GM21423 (cell line): ENCODE measurements around the gene SNAI1.
A peak's percentile ranks its signal among the peaks of the same experiment; 100 is the strongest.
"Not testable (repeated sequence)": the region's sequence is repeated elsewhere in the genome, so short reads cannot be mapped to it uniquely, and the experiment has no call there.

Source experiments
- ATAC-seq: cut with Tn5 transposase; IDR thresholded peaks from one replicate; pipeline ENCODE4 v1.9.1; 2021; ENCODE audit warnings: mild to moderate bottlenecking, moderate library complexity; ENCODE audit not compliant: unreplicated experiment

Gene SNAI1

DNA sequence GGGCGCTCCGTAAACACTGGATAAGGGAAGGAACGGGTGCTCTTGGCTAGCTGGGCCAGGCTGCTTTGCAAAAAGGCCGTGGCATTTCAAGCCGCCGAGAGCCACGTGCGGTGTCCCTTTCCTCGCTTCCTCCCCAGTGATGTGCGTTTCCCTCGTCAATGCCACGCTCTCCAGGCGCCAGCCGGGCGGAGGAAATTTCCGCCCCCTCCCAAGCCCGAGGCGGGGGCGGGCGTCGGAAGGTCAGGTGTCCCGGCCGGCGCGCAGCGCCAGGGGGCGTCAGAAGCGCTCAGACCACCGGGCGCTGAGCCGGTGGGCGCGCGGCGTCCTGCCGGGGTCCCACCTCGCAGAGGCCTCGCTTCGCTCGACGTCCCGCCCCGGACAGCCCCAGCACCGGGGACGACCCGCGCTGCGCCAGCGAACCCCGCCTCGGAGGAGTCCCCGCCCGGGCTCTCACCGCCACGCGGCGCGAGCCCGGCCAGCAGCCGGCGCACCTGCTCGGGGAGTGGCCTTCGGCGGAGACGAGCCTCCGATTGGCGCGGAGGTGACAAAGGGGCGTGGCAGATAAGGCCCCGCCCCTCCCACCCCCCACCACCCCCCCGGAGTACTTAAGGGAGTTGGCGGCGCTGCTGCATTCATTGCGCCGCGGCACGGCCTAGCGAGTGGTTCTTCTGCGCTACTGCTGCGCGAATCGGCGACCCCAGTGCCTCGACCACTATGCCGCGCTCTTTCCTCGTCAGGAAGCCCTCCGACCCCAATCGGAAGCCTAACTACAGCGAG, at the start of gene SNAI1:
SNAI1 (plus strand) TSS at position 635 of the 777 bp plus-strand sequence; CDS start at position 715, 80 bp downstream.
- peak; percentile 77 for ATAC-seq

DNA sequence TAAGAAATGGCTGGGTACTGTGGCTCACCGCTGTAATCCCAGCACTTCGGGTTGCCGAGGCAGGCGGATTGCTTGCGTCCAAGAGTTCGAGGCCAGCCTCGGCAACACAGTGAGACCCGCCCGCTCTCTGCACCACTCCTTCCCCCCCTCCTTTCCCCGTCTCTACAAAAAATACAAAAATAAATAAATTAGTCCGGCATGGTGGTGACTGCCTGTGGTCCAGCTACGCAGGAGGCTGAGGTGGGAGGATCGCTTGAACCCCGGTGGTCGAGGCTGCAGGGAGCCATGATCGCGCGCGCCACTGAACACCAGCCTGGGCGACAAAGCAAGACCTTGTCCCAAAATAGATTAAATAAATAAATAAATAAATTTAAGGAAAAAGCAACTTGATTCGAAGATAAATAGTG, 47.0 kb upstream of the SNAI1 start:
- no peak for ATAC-seq

DNA sequence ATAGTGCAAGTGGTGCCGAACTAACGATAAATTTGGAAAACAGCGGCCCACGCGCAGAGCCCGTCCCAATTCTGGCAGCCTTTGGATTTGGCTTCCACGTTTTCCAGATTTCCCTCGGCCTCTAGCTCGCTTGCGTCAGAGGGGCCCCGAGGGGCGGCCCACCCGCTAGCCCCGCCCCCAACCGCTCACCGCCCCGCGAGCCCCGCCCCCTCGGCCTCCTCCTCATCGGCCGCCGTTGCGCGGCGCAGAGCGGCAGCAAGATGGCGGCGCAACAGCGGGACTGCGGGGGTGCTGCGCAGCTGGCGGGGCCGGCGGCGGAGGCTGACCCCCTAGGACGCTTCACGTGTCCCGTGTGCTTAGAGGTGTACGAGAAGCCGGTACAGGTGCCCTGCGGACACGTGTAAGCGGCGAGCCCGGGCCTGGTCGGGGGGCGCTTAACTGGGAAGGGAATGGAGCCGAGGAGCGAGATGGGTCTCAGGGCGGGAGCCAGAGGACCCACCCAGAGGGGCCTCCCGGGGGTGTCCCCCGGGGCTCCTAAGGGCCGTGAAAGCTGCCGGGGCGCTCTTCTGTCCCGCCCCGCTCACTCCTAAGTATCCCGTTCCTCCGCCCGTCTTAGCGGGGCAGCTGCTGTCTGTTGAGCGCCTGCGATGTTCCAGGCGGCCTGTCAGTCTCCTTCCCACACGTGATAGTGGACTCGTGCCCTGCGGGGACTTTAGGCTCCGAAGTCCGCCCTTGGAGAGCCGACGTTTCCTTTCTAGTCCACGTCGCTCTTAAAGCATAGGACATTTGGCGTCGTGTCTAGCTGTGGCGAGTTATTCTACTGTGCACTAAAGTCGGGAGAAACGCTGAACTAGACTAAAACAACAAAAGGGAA, 46.4 kb upstream of the SNAI1 start, which contains the start of gene RNF114:
RNF114 (plus strand) TSS at position 245 of the 874 bp plus-strand sequence; CDS start at position 261, 16 bp downstream.
- ATAC-seq, result peak; percentile 71

DNA sequence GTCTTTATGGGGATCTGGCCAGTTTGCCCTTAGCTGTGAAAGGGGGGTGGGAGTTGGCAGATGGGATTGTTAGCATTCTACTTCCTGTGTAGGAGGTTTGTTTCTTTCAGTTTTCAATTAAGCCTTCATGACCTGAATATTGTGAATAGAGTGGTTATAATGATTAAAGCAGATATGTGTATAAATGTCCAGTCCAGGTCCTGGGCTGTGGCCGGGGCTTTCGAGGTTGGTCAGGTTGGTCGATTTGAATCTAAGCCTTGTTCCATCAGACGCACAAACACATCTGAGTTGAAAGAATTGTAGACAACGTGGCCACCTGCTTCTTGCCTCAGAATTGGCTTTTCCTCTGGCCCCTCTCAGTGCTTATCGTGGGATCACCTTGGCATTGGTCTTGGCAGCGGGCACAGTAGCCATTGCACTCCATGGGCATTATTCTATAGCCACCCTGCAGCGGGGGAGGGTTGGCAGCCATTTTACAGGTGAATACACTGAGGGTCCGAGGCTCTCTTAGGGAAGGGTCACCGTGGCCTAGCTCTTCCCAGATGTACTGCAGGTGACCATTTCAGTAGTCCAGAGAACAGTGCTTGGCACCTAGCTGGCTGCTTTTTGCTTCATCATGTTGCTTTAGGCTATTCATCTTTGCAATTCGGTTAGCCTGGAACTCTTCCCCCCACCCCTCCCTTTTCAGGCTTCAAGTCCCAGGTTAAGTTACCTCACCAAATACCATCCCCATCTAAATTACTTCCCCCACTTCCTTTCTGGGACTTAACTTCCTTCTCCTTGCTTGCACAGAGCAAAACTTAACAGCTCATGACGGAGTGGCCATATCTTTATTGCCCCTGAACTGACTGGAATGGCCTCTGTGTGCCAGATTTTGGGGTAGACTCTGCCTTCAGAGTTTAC, 45.5 kb upstream of the SNAI1 start:
- ATAC-seq, result peak; percentile 6

DNA sequence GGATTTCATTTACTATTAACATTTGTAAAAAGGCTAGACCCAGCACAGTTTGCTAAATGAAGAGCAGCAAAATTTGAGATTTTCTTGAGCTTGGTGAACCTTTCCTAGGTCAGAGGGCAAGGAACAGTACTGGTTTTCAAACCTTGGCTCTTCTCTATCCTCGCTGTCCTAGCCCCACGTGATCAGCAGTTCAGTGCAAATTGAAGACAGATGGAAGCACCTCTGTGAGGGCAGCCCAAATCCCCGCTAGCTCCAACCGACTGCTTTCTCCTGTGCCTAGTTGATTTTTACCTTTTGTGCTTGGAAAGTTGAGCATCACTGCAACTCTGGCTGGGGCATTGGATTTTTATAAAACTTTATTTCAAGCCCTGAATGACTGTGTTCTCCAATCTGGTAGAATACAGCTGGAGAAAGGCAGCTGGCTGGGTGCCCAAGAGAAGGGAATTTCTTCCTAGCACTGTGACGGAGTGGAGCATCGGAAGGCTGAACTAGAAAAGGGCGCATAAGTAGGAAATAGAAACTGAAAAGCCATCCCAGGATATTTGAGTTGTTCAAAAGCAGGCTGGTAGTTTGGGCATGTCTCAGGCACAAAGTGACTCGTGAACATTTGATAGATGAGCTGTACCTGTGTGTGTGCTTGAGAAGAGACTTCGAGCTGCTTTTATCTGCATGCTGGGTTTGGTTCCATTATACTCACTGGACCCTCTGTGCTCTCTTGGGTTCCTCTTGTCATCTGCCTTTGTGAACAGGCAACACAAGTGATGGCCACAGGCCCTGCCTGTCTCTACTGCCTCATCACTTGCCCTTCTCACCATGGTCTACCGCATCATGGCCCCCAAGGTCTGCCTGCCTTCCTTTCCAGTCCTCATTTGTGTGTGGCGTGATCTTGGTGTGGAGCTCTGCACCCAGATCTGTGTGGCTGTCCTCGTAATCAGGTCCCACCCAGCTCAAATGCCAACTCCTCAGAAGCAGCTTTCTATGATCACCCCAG, 44.3 kb upstream of the SNAI1 start:
- ATAC-seq, result no peak

DNA sequence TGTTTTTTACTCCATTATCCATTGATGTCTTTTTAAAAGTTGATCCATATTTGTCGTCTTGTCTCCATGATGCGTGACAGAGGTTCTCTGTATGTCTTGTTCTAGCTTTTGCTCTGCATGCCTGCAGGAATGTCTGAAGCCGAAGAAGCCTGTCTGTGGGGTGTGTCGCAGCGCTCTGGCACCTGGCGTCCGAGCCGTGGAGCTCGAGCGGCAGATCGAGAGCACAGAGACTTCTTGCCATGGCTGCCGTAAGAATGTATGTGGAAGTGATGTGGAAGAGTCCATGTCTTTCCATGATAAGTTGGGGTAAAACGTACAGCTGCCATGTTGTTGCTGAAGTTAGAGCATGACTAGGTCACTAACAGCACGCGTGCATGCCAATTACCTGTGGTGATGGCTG, 41.3 kb upstream of the SNAI1 start:
- ATAC-seq, result no peak

DNA sequence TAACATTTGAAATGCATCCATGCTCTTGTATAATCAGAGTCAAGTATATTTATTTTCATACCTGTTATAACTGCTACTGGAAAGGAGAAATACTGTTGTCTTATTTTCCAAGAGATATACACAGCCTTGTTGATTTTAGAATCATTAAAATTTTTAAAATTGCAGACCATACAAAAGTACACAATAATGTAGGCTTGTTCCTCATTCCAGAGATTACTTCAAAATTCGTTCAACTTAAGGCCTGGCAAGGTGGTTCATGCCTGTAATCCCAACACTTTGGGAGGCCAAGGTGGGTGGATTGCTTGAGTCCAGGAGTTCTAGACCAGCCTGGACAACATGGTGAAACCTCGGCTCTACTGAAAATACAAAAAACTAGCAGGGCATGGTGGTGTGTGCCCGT, 40.5 kb upstream of the SNAI1 start:
- no peak for ATAC-seq

DNA sequence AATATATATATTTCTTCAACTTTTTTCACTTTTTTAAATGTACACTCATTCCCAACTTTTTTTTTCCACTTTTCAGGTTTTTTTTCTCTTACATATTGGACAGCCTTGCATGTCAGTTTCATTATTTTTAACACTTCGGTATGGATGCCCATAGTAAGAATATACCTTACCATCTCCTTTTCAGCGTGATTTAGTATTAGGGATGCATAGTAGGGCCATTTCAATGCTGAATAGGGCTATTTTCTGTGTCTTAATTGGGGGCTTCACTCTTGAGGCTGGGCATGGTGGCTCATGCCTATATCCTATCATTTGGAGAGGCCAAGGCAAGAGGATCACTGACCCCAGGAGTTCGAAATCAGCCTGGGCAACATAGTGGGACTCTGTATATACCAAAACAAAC, 39.8 kb upstream of the SNAI1 start:
- ATAC-seq, result no peak

DNA sequence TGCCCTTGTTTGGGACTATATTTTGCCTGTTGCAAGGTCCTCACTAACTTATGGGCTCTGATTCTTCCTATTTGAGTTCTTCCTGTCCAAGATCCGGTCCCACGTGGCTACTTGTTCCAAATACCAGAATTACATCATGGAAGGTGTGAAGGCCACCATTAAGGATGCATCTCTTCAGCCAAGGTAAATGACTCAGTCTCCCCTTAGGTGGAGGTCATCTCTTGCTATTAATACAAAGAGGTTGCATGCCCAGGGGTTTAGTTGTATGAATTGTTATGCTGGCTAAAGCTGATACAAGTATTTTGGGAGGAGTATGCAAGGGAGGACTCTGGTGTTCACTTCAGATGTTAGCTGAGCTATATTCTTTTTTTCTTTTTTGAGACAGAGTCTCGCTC, 37.5 kb upstream of the SNAI1 start:
- ATAC-seq, result no peak

DNA sequence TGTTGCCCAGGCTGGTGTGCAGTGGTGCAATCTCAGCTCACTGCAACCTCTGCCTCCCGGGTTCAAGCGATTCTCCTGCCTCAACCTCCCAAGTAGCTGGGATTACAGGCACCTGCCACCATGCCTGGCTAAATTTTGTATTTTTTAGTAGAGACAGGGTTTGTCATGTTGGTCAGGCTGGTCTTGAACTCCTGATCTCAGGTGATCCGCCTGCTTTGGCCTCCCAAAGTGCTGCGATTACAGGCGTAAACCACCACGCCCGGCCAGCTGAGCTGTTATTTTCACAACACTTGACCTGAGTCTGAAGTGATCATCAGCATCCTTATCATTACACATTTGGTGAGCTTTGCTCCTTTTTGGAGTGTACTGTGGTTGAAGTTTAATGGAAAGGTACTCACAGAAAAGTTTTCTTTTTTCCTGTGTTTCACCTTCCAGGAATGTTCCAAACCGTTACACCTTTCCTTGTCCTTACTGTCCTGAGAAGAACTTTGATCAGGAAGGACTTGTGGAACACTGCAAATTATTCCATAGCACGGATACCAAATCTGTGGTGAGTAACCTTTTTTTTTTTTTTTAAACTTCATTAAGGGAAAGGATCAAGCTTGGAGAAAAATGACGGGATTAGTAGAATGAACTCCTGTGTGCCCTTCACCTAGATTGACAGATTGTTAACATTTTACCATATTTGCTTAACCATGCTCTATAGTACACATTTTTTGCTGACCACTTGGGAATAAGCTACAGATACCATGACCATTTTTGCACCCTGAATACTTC, 36.9 kb upstream of the SNAI1 start:
- ATAC-seq, result no peak

DNA sequence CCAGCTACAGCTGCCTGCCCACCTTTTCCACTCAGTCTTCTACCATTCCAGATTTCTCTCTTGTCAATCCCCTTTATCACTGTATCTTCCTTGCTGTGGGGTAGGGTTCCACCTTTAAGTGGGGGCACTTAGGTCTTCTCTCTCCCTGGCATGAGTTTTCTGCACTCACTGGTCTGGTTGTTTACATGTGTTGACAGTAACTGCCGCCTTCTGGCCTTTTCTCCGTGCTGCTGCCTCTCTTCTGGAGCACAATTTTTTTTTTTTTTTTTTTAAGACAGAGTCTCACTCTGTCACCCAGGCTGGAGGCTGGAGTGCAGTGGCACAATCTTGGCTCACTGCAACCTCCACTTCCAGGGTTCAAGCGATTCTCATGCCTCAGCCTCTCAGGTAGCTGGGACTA, 34.6 kb upstream of the SNAI1 start:
- ATAC-seq, result no peak

DNA sequence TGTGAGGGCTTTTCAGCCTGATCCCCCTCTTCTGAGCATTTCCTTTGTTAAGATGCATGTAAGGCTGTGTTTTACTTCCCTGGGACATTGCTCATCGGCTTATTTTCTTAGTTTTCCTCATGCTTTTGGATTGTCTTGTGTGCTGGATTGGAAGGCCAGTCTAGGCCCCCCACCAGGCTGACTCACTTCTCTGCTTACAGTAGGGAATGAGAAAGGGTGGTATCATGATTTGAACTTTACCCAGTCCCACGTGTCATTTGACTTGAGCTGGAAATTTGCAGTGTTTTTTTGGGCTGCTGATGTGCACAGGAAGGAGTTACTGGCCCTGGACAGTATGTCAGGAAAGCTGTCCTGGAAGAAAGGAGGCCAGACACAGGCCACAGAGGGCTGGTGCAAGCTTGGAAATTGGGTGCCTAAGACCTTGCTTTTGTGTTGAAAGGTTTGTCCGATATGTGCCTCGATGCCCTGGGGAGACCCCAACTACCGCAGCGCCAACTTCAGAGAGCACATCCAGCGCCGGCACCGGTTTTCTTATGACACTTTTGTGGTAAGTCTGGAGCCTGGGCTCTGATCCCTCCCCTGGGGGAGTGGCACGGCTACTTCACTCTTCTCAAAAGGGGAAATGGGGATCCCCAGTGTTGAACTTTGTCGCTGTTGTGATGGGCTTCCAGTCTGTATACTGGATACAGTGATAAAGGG, 33.8 kb upstream of the SNAI1 start:
- ATAC-seq, result no peak

DNA sequence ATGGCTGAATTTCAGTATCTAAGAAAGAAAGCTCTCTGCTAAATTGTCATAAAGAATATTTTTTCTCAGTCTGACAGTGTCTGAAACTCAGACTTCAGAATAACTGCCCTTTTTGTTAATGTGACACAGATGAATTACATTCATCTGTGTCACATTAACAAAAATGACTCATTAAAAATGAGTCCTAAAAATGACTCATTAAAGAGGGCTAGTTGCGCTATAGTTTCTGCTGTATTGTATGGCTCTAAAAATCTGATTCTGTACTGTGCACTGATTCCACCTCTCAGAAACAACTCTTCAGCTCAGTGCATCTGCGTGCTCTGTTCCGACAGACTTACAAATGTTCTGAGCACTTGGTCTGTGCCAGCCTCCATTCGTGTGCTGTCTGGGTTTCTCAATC, 31.6 kb upstream of the SNAI1 start:
- ATAC-seq, result no peak

DNA sequence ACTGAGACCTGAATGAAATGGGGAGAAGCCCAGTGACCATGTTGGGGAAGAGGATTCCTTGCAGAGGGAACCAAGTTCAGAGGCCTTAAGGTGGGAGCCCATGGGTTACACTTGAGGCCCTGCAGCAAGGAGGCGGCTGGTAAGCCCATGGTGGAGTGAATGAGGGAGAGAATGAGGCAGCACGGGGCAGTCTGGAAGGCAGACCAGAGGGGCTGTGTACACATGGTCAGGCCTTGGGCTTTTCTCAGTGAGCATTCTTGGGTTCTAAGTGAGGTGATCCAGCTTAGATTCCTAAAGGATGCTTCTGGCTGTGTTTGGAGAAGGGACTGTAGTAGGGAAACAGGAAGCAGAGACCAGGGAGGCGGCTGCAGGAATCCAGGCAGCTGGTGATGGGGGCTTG, 27.6 kb upstream of the SNAI1 start:
- no peak for ATAC-seq

DNA sequence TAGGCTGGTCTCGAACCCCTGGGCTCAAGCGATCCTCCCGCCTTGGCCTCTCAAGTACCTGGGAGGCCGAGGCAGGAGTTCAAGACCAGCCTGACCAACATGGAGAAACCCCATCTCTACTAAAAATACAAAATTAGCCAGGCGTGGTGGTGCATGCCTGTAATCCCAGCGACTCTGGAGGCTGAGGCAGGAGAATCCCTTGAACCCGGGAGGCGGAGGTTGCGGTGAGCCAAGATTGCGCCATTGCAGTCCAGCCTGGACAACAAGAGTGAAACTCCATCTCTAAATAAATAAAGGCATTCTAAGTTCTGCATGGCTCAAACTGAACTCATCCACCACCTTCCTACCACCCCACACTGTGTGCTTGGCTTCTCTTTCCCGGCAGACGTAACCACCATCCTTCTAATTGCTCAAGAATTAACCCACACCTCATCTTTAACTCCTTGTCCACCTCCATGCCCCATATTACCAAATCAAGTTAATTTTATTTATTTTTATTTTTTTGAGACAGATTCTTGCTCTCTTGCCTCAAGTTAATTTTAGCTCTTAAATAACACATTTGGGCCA, 26.9 kb upstream of the SNAI1 start:
- not testable (repeated sequence) for ATAC-seq

DNA sequence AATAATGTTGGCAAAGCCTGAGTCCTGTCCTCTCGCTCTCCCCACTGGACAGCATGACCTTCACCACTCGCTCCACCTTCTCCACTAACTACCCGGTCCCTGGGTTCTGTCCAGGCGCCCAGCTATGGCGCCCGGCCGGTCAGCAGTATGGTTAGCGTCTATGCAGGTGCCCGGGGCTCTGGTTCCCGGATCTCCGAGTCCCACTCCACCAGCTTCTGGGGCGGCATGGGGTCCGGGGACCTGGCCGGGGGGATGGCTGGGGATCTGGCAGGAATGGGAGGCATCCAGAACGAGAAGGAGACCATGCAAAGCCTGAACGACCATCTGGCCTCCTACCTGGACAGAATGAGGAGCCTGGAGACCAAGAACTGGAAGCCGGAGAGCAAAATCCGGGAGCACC, 26.1 kb upstream of the SNAI1 start:
- ATAC-seq, result no peak

DNA sequence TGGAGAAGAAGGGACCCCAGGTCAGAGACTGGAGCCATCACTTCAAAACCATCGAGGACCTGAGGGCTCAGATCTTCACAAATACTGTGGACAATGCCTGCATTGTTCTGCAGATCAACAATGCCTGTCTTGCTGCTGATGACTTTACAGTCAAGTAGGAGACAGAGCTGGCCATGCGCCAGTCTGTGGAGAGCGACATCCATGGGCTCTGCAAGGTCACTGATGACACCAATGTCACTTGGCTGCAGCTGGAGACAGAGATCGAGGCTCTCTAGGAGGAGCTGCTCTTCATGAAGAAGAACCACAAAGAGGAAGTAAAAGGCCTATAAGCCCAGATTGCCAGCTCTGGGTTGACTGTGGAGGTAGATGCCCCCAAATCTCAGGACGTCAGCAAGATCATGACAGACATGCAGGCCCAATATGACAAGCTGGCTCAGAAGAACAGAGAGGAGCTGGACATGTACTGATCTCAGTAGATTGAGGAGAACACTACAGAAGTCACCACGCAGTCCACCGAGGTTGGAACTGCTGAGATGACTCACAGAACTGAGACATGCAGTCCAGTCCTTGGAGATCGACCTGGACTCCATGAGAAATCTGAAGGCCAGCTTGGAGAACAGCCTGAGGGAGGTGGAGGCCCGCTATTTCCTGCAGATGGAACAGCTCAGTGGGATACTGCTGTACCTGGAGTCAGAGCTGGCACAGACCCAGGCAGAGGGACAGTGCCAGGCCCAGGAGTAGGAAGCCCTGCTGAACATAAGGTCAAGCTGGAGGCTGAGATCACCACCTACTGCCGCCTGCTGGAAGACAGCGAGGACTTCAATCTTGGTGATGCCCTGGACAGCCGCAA, 25.5 kb upstream of the SNAI1 start:
- ATAC-seq, result not testable (repeated sequence)
